Measurements from ENCODE around the gene FAM193A. TPM values are rescaled to one million over a fixed set of nuclear protein-coding genes. Genes with fewer than 3 reads are reported as not detected.
A peak's percentile ranks its signal among the peaks of the same experiment; 100 is the strongest.

The FAM193A gene
- total RNA-seq, 1 experiment from 2014 or later = 31.3 TPM

- Mint-ChIP-seq H3K27ac (ENCODE audit: low read depth, unreplicated experiment) (peak overlapping the region; percentile 91), H3K4me1 (ENCODE audit: insufficient read depth, unreplicated experiment) (peaks cover 39% of the 10 kb centered on the region), H3K4me3 (ENCODE audit: unreplicated experiment) (no peak overlapping the region), H3K27me3 (ENCODE audit: insufficient read depth, unreplicated experiment) (no peaks in the 10 kb centered on the region), H3K9me3 (ENCODE audit: unreplicated experiment) (no peaks in the 10 kb centered on the region), H3K36me3 (ENCODE audit: insufficient read depth, unreplicated experiment) (peaks cover 46% of the 10 kb centered on the region)
- no peak for TF ChIP-seq CTCF (IDR thresholded peaks at IDR 0.05; ENCODE audit: unreplicated experiment)
- BruUV-seq (replicated peaks) = no TSS peak
- CTCF ChIA-PET = interaction anchor here (2.2 kb wide), 1 partner anchor 13 kb away, joined by 6 read pairs; no protein-coding TSS in a partner anchor
- DNase-seq (ENCODE audit: unreplicated experiment) = no peak
- intact Hi-C loops (cut with micrococcal nuclease) = no loop called here
- POLR2A ChIA-PET = interaction anchor here (1.4 to 2.4 kb wide), 2 partner anchors 20 to 48 kb away, joined by 4 to 11 read pairs; partner anchors contain the start of gene RNF4
Measured at GRCh38 chr4:2489081-2489805, 47.2 kb upstream of the FAM193A start.

- BruUV-seq (replicated peaks) = TSS peak; percentile 83
- POLR2A ChIA-PET = interaction anchor here (0.9 to 2.4 kb wide), 4 partner anchors 15 to 47 kb away, joined by 3 to 11 read pairs (median 5); partner anchors contain the start of gene RNF4
- no peak for TF ChIP-seq CTCF (IDR thresholded peaks at IDR 0.05; ENCODE audit: unreplicated experiment)
- Mint-ChIP-seq H3K27ac (ENCODE audit: low read depth, unreplicated experiment) (peak overlapping the region; percentile 91), H3K36me3 (ENCODE audit: insufficient read depth, unreplicated experiment) (peaks cover 50% of the 10 kb centered on the region), H3K9me3 (ENCODE audit: unreplicated experiment) (no peaks in the 10 kb centered on the region), H3K4me1 (ENCODE audit: insufficient read depth, unreplicated experiment) (peaks cover 32% of the 10 kb centered on the region), H3K27me3 (ENCODE audit: insufficient read depth, unreplicated experiment) (no peaks in the 10 kb centered on the region), H3K4me3 (ENCODE audit: unreplicated experiment) (peak overlapping the region; percentile 25)
- CTCF ChIA-PET = interaction anchor here (2.2 kb wide), 1 partner anchor 12 kb away, joined by 6 read pairs; no protein-coding TSS in a partner anchor
- intact Hi-C loops (cut with micrococcal nuclease) = loop anchor here (1.0 kb wide), 1 partner anchor 46 kb away; the partner anchor contains the start of gene FAM193A
- peak; percentile 22 for DNase-seq (ENCODE audit: unreplicated experiment)
Measured at GRCh38 chr4:2489841-2490552, 46.5 kb upstream of the FAM193A start.

- ChIA-PET POLR2A (interaction anchor here (0.6 to 1.1 kb wide), 3 partner anchors 20 to 24 kb away, joined by 3 to 4 read pairs (median 4); no protein-coding TSS in a partner anchor), CTCF (interaction anchor here (0.8 to 1.3 kb wide), 2 partner anchors 24 to 298 kb away, joined by 3 to 4 read pairs; partner anchors contain the start of gene RNF4)
- Mint-ChIP-seq H3K27me3 (ENCODE audit: insufficient read depth, unreplicated experiment) (no peaks in the 10 kb centered on the region), H3K4me1 (ENCODE audit: insufficient read depth, unreplicated experiment) (peaks cover 14% of the 10 kb centered on the region), H3K4me3 (ENCODE audit: unreplicated experiment) (no peak overlapping the region), H3K36me3 (ENCODE audit: insufficient read depth, unreplicated experiment) (peaks cover 70% of the 10 kb centered on the region), H3K27ac (ENCODE audit: low read depth, unreplicated experiment) (no peak overlapping the region), H3K9me3 (ENCODE audit: unreplicated experiment) (no peaks in the 10 kb centered on the region)
- BruUV-seq (replicated peaks) = no TSS peak
- intact Hi-C loops (cut with micrococcal nuclease) = no loop called here
- TF ChIP-seq CTCF (IDR thresholded peaks at IDR 0.05; ENCODE audit: unreplicated experiment) = no peak
- DNase-seq (ENCODE audit: unreplicated experiment) = no peak
Measured at GRCh38 chr4:2492970-2493369, 43.5 kb upstream of the FAM193A start.

- Mint-ChIP-seq H3K27ac (ENCODE audit: low read depth, unreplicated experiment) (peak overlapping the region; percentile 54), H3K4me3 (ENCODE audit: unreplicated experiment) (no peak overlapping the region), H3K9me3 (ENCODE audit: unreplicated experiment) (no peaks in the 10 kb centered on the region), H3K36me3 (ENCODE audit: insufficient read depth, unreplicated experiment) (peaks cover 78% of the 10 kb centered on the region), H3K4me1 (ENCODE audit: insufficient read depth, unreplicated experiment) (peaks cover 9% of the 10 kb centered on the region), H3K27me3 (ENCODE audit: insufficient read depth, unreplicated experiment) (no peaks in the 10 kb centered on the region)
- intact Hi-C loops (cut with micrococcal nuclease) = no loop called here
- TF ChIP-seq CTCF (IDR thresholded peaks at IDR 0.05; ENCODE audit: unreplicated experiment) = no peak
- CTCF ChIA-PET = no interaction called here
- POLR2A ChIA-PET = interaction anchor here (1.1 to 2.7 kb wide), 3 partner anchors 9 to 25 kb away, joined by 3 to 11 read pairs (median 3); no protein-coding TSS in a partner anchor
- no peak for DNase-seq (ENCODE audit: unreplicated experiment)
- no TSS peak for BruUV-seq (replicated peaks)
Measured at GRCh38 chr4:2494992-2495391, 41.5 kb upstream of the FAM193A start.
